Measurements from ENCODE around the gene PRDM16. TPM values are rescaled to one million over a fixed set of nuclear protein-coding genes. Genes with fewer than 3 reads are reported as not detected.
A peak's percentile ranks its signal among the peaks of the same experiment; 100 is the strongest.

PRDM16 gene
- total RNA-seq, 1 donor from 2014 or later, result 12.8 TPM

DNA sequence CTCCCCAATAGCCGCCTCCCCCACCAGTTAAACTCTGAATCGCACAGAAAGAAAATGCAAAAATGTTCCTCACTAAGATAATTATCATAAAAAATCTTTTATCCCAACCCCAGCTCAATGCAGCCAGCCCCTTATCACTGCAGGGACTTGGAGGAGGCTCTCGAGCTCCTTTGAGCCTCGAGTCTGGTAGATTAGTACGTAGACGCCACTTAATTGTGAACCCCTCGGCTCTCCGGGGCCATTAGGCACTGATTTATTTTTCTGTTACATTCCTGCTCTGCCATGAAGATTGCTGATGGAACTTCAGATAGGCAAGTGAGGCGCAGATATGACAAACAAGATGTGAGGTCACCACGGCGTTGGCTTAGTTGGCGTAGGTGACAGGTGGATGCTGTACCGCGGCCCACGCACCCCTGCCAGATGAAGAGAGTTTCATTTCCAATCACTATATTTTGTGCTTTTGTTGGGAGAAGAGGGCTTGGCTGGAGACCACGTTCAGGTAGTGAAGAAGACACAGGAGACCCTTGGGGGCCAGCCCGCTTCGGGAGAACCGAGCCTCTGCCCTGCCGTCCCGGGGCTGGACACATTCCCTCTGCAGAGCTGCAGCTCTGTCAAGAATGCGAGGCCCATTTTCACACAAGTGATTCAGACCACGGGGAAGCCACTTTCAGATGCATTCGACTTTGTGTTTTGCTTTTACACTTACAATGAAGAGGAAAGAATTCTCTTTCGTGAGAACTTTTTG lies 329.6 kb downstream of the PRDM16 start:
- DNase-seq (ENCODE audit: missing footprints) (no peak), ATAC-seq (no peak)
- intact Hi-C loops (cut with DNase I), result no loop called here

- intact Hi-C loops (cut with DNase I), result no loop called here
- ATAC-seq (no peak), DNase-seq (ENCODE audit: missing footprints) (no peak)
These were observed 330.7 kb downstream of the PRDM16 start for GRCh38 chr1:3399732-3400131.

- DNase-seq (ENCODE audit: missing footprints), result no peak
- intact Hi-C loops (cut with DNase I), result no loop called here
- no peak for ATAC-seq
These were observed 332.7 kb downstream of the PRDM16 start for GRCh38 chr1:3401585-3402257.

DNA sequence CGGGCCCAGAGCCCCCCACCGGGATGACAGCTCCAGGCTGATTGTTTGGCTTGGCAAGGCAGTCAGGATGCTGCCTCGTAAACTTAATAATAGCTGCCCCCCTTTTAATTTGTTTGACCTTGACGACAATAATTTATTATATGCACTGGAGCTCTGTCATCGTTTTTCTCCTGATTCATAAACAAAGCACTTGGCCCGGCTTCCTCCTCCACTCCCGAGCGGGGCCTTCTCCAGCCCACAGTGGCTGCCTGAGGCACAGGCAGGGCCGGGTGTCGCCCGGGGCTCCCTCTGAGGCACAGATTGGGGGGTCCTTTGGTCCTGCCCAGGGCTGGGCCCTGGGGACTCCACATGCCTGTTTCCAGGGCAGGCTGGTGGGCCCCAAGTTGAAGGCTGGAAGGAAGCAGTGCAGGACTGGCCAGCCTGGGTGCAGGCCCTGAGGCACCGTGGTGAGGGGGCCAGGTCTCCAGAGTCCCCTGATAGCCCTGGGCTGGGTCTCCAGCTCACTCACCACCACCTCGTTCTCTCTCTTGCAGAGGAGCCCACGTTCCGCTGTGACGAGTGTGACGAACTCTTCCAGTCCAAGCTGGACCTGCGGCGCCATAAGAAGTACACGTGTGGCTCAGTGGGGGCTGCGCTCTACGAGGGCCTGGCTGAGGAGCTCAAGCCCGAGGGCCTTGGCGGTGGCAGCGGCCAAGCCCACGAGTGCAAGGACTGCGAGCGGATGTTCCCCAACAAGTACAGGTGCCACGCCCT lies 333.4 kb downstream of the PRDM16 start:
- no peak for DNase-seq (ENCODE audit: missing footprints)
- intact Hi-C loops (cut with DNase I), result no loop called here
- ATAC-seq, result no peak

DNA sequence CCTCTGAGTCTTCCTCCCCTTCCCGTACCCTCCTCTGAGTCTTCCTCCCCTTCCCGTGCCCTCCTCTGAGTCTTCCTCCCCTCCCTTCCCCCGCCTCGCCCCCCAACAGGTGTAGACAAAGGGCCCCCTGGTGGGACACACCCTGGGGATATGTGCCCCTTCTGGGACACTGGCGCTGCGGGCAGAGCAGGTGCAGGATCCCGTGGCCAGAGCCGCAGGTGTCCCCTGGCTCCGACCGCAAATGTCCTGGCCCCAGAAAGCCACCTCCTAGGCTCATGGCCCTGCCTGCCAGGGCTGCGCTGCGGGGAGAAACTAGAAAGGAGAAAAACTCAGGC lies 334.0 kb downstream of the PRDM16 start:
- DNase-seq (ENCODE audit: missing footprints), result no peak
- no peak for ATAC-seq
- intact Hi-C loops (cut with DNase I), result no loop called here

- intact Hi-C loops (cut with DNase I), result no loop called here
- no peak for DNase-seq (ENCODE audit: missing footprints)
- ATAC-seq, result no peak
These were observed 334.6 kb downstream of the PRDM16 start for GRCh38 chr1:3403388-3404231.

DNA sequence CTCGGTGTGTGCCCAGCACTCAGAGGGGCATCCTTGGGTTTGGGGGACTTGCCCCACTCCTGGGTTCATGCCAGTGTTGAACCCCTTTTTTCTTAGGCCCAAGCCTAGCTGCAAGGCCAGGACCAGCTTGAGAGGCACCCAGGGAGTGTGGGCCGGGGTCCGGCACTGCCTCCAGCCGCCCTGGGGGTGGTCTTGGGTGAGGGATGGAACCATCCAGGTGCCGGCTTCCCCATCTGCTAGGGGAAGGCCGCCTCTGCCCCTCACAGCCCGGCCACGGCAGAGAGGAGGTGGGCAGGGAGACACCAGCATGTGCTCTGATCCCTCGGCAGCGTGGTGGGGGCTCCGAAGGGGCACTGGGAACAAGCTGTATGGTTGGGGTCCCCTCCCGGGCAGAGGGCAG lies 335.3 kb downstream of the PRDM16 start:
- intact Hi-C loops (cut with DNase I), result no loop called here
- ATAC-seq, result no peak
- DNase-seq (ENCODE audit: missing footprints), result no peak

GRCh38 chr1:3404801-3405200 lies 335.8 kb downstream of the PRDM16 start:
- intact Hi-C loops (cut with DNase I), result no loop called here
- DNase-seq (ENCODE audit: missing footprints), result no peak
- ATAC-seq, result no peak

DNA sequence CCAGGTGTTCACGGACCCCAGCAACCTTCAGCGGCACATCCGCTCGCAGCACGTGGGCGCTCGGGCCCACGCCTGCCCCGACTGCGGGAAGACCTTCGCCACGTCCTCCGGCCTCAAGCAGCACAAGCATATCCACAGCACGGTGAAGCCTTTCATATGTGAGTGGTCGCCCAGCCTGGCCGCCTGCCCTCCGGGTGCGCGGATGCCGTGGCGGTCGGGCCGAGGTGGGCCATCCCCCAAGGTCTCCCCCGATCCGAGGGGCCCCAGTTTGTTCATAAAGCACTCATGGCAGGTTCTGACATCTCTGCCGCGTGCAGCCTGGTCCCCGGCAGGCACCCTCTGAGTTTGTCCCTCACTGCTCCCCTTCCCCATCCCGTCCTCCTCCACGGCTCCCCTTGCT lies 336.5 kb downstream of the PRDM16 start:
- DNase-seq (ENCODE audit: missing footprints) (no peak), ATAC-seq (no peak)
- intact Hi-C loops (cut with DNase I), result no loop called here

DNA sequence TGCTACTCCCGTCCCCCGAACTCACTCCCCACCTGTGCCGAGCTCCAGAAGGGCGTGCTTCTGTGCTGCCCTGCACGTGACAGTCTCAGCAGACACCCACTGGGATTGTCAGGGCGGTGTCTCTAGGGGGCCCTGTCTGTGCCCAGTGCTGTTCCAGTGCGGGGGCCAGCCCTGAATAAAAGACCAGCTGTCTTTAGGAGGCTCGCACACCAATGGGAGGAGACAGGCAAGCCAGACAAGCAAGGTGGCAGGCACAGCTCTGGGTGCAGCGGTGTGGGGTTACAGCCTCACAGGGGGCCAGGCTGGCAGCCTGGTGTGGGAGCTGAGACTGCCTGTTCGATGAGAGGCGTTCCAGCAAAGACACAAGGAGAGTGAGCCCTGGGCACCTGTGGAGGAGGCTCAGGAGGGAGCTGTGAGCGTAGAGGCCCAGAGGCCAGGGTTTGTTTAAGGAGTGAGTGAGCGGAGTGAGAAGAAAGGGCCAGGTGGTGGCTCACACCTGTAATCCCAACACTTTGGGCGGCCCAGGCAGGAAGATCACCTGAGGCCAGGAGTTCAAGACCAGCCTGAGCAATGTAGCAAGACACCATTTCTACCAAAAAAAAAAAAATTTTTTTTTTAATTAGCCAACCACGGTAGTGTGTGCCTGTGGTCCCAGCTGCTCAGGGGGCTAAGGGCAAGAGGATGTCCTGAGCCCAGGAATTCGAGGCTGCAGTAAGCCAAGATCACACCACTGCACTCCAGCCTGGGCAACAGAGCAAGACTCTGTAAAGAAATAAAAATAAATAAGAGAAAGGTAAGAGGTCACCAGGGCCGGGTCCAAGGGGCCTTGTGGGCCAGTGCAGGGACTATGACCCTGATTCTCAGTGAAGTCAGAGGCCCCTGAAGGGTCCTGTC lies 337.2 kb downstream of the PRDM16 start:
- no peak for ATAC-seq
- intact Hi-C loops (cut with DNase I), result no loop called here
- no peak for DNase-seq (ENCODE audit: missing footprints)

- ATAC-seq (no peak), DNase-seq (ENCODE audit: missing footprints) (no peak)
- intact Hi-C loops (cut with DNase I), result no loop called here
These were observed 338.0 kb downstream of the PRDM16 start for GRCh38 chr1:3407021-3407420.

- intact Hi-C loops (cut with DNase I), result no loop called here
- no peak for ATAC-seq
- no peak for DNase-seq (ENCODE audit: missing footprints)
These were observed 339.8 kb downstream of the PRDM16 start for GRCh38 chr1:3408751-3409266.

DNA sequence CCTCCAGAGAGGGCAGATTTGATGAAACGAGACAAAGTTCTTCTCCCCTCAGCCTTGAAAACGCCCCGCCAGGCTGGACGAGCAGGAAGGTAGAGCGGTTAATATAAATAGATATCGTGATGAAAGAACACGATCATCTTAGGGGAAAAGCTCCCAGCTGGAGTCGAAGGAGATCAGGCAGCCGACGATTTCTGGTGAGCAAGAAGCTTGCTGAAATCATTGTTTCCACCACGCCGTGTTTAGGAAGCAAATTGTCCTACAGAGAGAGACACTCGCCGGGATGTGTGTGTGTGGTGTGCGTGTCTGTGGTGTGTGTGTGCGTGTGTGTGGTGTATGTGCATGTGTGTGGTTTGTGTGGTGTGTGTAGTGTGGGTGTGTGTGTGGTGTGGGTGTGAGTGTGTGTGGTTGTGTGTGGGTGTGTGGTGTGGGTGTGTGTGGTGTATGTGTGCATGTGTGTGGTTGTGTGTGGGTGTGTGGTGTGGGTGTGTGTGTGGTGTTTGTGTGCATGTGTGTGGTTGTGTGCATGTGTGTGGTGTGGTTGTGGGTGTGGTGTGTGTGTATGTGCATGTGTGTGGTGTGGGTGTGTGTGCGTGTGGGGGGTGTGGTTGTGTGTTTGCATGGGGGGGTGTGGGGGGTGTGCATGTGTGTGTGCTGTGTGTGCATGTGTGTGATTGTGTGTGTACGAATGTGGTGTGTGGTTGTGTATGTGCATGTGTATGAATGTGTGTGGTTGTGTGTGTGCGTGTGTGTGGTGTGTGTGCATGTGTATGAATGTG lies 340.6 kb downstream of the PRDM16 start:
- intact Hi-C loops (cut with DNase I), result loop anchor here (1.0 to 10.0 kb wide), 2 partner anchors 115 to 343 kb away; no protein-coding TSS in a partner anchor
- ATAC-seq, result no peak
- DNase-seq (ENCODE audit: missing footprints), result no peak

- intact Hi-C loops (cut with DNase I), result loop anchor here (1.0 to 10.0 kb wide), 2 partner anchors 116 to 344 kb away; no protein-coding TSS in a partner anchor
- DNase-seq (ENCODE audit: missing footprints) (no peak), ATAC-seq (peak; percentile 86)
These were observed 341.3 kb downstream of the PRDM16 start for GRCh38 chr1:3410142-3410925.

- no peak for DNase-seq (ENCODE audit: missing footprints)
- no peak for ATAC-seq
- intact Hi-C loops (cut with DNase I), result loop anchor here (10.0 kb wide), 1 partner anchor 117 kb away; no protein-coding TSS in a partner anchor
These were observed 342.8 kb downstream of the PRDM16 start for GRCh38 chr1:3411806-3412205.

- DNase-seq (ENCODE audit: missing footprints) (no peak), ATAC-seq (no peak)
- intact Hi-C loops (cut with DNase I), result loop anchor here (10.0 kb wide), 1 partner anchor 118 kb away; no protein-coding TSS in a partner anchor
These were observed 343.4 kb downstream of the PRDM16 start for GRCh38 chr1:3412376-3412775.
